Type B pancreatic cell (in vitro differentiated cells): ENCODE data around the gene SIPA1. TPM values are rescaled to one million over a fixed set of nuclear protein-coding genes. Genes with fewer than 3 reads are reported as not detected.

Experiments
- DNase-seq: peaks from one replicate; pipeline ENCODE4 v3.0.0; 2021; ENCODE audit warnings: mixed read lengths; ENCODE audit not compliant: unreplicated experiment; ENCODE audit errors: extremely low spot score
- H3K27ac Mint-ChIP-seq: 2 replicates; pipeline ENCODE4 v1.8.0; 2021; ENCODE audit warnings: mild to moderate bottlenecking, mixed read lengths
- H3K27me3 Mint-ChIP-seq: 2 replicates; pipeline ENCODE4 v1.8.0; 2021; ENCODE audit warnings: mixed read lengths
- H3K36me3 Mint-ChIP-seq: 2 replicates; pipeline ENCODE4 v1.8.0; 2021; ENCODE audit warnings: mixed read lengths
- H3K4me1 Mint-ChIP-seq: one replicate; pipeline ENCODE4 v1.8.0; 2021; ENCODE audit warnings: mixed read lengths; ENCODE audit not compliant: unreplicated experiment
- H3K4me3 Mint-ChIP-seq: 2 replicates; pipeline ENCODE4 v1.8.0; 2021; ENCODE audit warnings: mild to moderate bottlenecking, mixed read lengths
- H3K9me3 Mint-ChIP-seq: 2 replicates; pipeline ENCODE4 v1.8.0; 2021; ENCODE audit warnings: mixed read lengths
- CTCF ChIP-seq: fragments of 200-600 bp; sonication (generic); conservative IDR thresholded peaks from 2 replicates; pipeline ENCODE4 v1.5.0; 2021; ENCODE audit warnings: antibody characterized with exemption, mild to moderate bottlenecking
- total RNA-seq: library from RNA; stranded (reverse); gene quantifications from 2 replicates; pipeline ENCODE4 v1.2.1, GENCODE V29; 2021; ENCODE audit warnings: low replicate concordance

SIPA1 gene
- total RNA-seq, 1 donor from 2014 or later, result 26.8 TPM

- H3K9me3 Mint-ChIP-seq, result no peaks in the 10 kb centered on the region
- TF ChIP-seq CTCF, result no peak
- no peaks in the 10 kb centered on the region for H3K27me3 Mint-ChIP-seq
- DNase-seq, result peak; percentile 100
- H3K36me3 Mint-ChIP-seq, result peaks cover 5% of the 10 kb centered on the region
- H3K4me1 Mint-ChIP-seq, result peaks cover 21% of the 10 kb centered on the region
- peak within 1 kb of the TSS; percentile 98 for H3K27ac Mint-ChIP-seq
- peak within 1 kb of the TSS; percentile 96 for H3K4me3 Mint-ChIP-seq
These were observed 22.5 kb upstream of the SIPA1 start, which contains the start of gene PCNX3 for GRCh38 chr11:65615229-65615949. Gene PCNX3 (plus strand): TSS chr11:65615776. CDS start chr11:65616312, 536 bp downstream.

GRCh38 chr11:65615950-65616574 lies 21.8 kb upstream of the SIPA1 start:
- Mint-ChIP-seq H3K27me3 (no peaks in the 10 kb centered on the region), H3K27ac (peak overlapping the region; percentile 98), H3K36me3 (peaks cover 5% of the 10 kb centered on the region), H3K4me3 (peak overlapping the region; percentile 96), H3K9me3 (no peaks in the 10 kb centered on the region), H3K4me1 (peaks cover 16% of the 10 kb centered on the region)
- TF ChIP-seq CTCF, result no peak
- DNase-seq, result no peak

- Mint-ChIP-seq H3K27ac (peak overlapping the region; percentile 91), H3K27me3 (no peaks in the 10 kb centered on the region), H3K4me1 (peaks cover 16% of the 10 kb centered on the region), H3K9me3 (no peaks in the 10 kb centered on the region), H3K4me3 (peak overlapping the region; percentile 96), H3K36me3 (peaks cover 5% of the 10 kb centered on the region)
- no peak for DNase-seq
- TF ChIP-seq CTCF, result no peak
These were observed 21.3 kb upstream of the SIPA1 start for GRCh38 chr11:65616575-65617001.

- TF ChIP-seq CTCF, result no peak
- DNase-seq, result no peak
- Mint-ChIP-seq H3K4me3 (peak overlapping the region; percentile 96), H3K36me3 (peaks cover 1% of the 10 kb centered on the region), H3K9me3 (no peaks in the 10 kb centered on the region), H3K4me1 (peaks cover 11% of the 10 kb centered on the region), H3K27ac (peak overlapping the region; percentile 91), H3K27me3 (no peaks in the 10 kb centered on the region)
These were observed 20.6 kb upstream of the SIPA1 start for GRCh38 chr11:65617136-65617850.

GRCh38 chr11:65617990-65618751 lies 19.7 kb upstream of the SIPA1 start:
- no peak overlapping the region for H3K4me3 Mint-ChIP-seq
- H3K27me3 Mint-ChIP-seq, result no peaks in the 10 kb centered on the region
- no peak for TF ChIP-seq CTCF
- no peaks in the 10 kb centered on the region for H3K9me3 Mint-ChIP-seq
- no peak for DNase-seq
- H3K4me1 Mint-ChIP-seq, result peaks cover 8% of the 10 kb centered on the region
- no peaks in the 10 kb centered on the region for H3K36me3 Mint-ChIP-seq
- no peak overlapping the region for H3K27ac Mint-ChIP-seq
